SHP77 (cell line): ENCODE results near the gene MROH2A.

Experiments used
- DNase-seq, 2 experiments: peaks; one replicate each; lab custom pipeline; 2025; lab: John Stamatoyannopoulos, UW

MROH2A gene

GRCh38 chr2:233761040-233761769 is 16.9 kb upstream of the MROH2A start:
- no peak for DNase-seq

GRCh38 chr2:233764264-233764663 is 13.9 kb upstream of the MROH2A start:
- no peak for DNase-seq

GRCh38 chr2:233764761-233765160 is 13.4 kb upstream of the MROH2A start:
- no peak for DNase-seq

- DNase-seq = no peak
These were observed 11.7 kb upstream of the MROH2A start for GRCh38 chr2:233766416-233766815.

- no peak for DNase-seq
These were observed 10.1 kb upstream of the MROH2A start for GRCh38 chr2:233768076-233768475.

- DNase-seq = no peak
These were observed 8.9 kb upstream of the MROH2A start for GRCh38 chr2:233769260-233769659.

- no peak for DNase-seq
These were observed 6.0 kb upstream of the MROH2A start for GRCh38 chr2:233772153-233772552.

- no peak for DNase-seq
These were observed 5.5 kb upstream of the MROH2A start for GRCh38 chr2:233772583-233772982.

- DNase-seq = no peak
These were observed 4.3 kb upstream of the MROH2A start for GRCh38 chr2:233773854-233774253.

GRCh38 chr2:233775414-233775813 is 2.7 kb upstream of the MROH2A start:
- DNase-seq = no peak

- DNase-seq = no peak
These were observed 1.6 kb downstream of the MROH2A start for GRCh38 chr2:233779722-233780121.

GRCh38 chr2:233780771-233781170 is 2.6 kb downstream of the MROH2A start:
- no peak for DNase-seq

GRCh38 chr2:233789554-233789953 is 11.4 kb downstream of the MROH2A start:
- no peak for DNase-seq

- DNase-seq = no peak
These were observed 13.2 kb downstream of the MROH2A start for GRCh38 chr2:233791151-233791882.

GRCh38 chr2:233791883-233792329 is 13.8 kb downstream of the MROH2A start:
- no peak for DNase-seq

- no peak for DNase-seq
These were observed 14.6 kb downstream of the MROH2A start for GRCh38 chr2:233792720-233793119.

- DNase-seq = no peak
These were observed 15.5 kb downstream of the MROH2A start for GRCh38 chr2:233793465-233794127.

GRCh38 chr2:233794128-233794658 is 16.1 kb downstream of the MROH2A start:
- DNase-seq = no peak

GRCh38 chr2:233795735-233796171 is 17.6 kb downstream of the MROH2A start:
- DNase-seq = no peak

GRCh38 chr2:233796254-233796653 is 18.1 kb downstream of the MROH2A start:
- DNase-seq = no peak

GRCh38 chr2:233798335-233799086 is 20.4 kb downstream of the MROH2A start:
- DNase-seq = no peak
